Measurements from ENCODE around the gene PPARG. TPM values are rescaled to one million over a fixed set of nuclear protein-coding genes. Genes with fewer than 3 reads are reported as not detected.

The PPARG gene
- total and polyA plus RNA-seq, 4 donors: 5.2 to 15.7 (median 7.0) TPM

- H3K36me3 ChIP-seq (ENCODE audit: control insufficient read depth in 4 of 4, insufficient read depth in 3 of 4, low read depth in 1 of 4, low read length in 3 of 4): no peaks in the 10 kb centered on the region
- no peaks in the 10 kb centered on the region for H3K27me3 ChIP-seq (ENCODE audit: control insufficient read depth in 4 of 4, insufficient read depth in 4 of 4, low read length in 3 of 4)
- H3K4me3 ChIP-seq (ENCODE audit: low read depth in 1 of 3, low read length in 3 of 3): no peak overlapping the region
- 79% methylated on average over 21 of the region's 21 CpGs for WGBS
- H3K9ac ChIP-seq (ENCODE audit: low read depth in 1 of 2, low read length in 2 of 2): no peak overlapping the region
- TF ChIP-seq YY1 (IDR thresholded peaks at IDR 0.05) (no peak), SP1 (IDR thresholded peaks at IDR 0.05) (no peak), NR2F2 (IDR thresholded peaks at IDR 0.05) (no peak)
- no peaks in the 10 kb centered on the region for H3K4me1 ChIP-seq (ENCODE audit: control insufficient read depth in 4 of 4, insufficient read depth in 4 of 4, low read length in 3 of 4)
- no peak overlapping the region for H3K27ac ChIP-seq (ENCODE audit: low read depth in 1 of 2, low read length in 2 of 2)
- H3K9me3 ChIP-seq (ENCODE audit: control insufficient read depth in 4 of 4, low read length in 3 of 4): no peaks in the 10 kb centered on the region
- no peak for DNase-seq (ENCODE audit: low spot score)
These were observed 152.3 kb downstream of the PPARG start for GRCh38 chr3:12440927-12441714.

- no peak for DNase-seq (ENCODE audit: low spot score)
- no peaks in the 10 kb centered on the region for H3K27me3 ChIP-seq (ENCODE audit: control insufficient read depth in 4 of 4, insufficient read depth in 4 of 4, low read length in 3 of 4)
- H3K27ac ChIP-seq (ENCODE audit: low read depth in 1 of 2, low read length in 2 of 2): no peak overlapping the region
- no peak overlapping the region for H3K4me3 ChIP-seq (ENCODE audit: low read depth in 1 of 3, low read length in 3 of 3)
- H3K4me1 ChIP-seq (ENCODE audit: control insufficient read depth in 4 of 4, insufficient read depth in 4 of 4, low read length in 3 of 4): no peaks in the 10 kb centered on the region
- H3K36me3 ChIP-seq (ENCODE audit: control insufficient read depth in 4 of 4, insufficient read depth in 3 of 4, low read depth in 1 of 4, low read length in 3 of 4): no peaks in the 10 kb centered on the region
- 82% methylated on average over 20 of the region's 20 CpGs for WGBS
- no peaks in the 10 kb centered on the region for H3K9me3 ChIP-seq (ENCODE audit: control insufficient read depth in 4 of 4, low read length in 3 of 4)
- no peak overlapping the region for H3K9ac ChIP-seq (ENCODE audit: low read depth in 1 of 2, low read length in 2 of 2)
- TF ChIP-seq NR2F2 (IDR thresholded peaks at IDR 0.05) (no peak), YY1 (IDR thresholded peaks at IDR 0.05) (no peak), HNF4G (IDR thresholded peaks at IDR 0.05) (no peak), ZBTB33 (IDR thresholded peaks at IDR 0.05) (no peak), FOXA1 (IDR thresholded peaks at IDR 0.05) (no peak), TAF1 (conservative IDR thresholded peaks at IDR 0.05) (no peak)
- TF ChIP-seq, protein P1, sequence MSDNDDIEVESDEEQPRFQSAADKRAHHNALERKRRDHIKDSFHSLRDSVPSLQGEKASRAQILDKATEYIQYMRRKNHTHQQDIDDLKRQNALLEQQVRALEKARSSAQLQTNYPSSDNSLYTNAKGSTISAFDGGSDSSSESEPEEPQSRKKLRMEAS (IDR thresholded peaks at IDR 0.05): no peak
These were observed 154.0 kb downstream of the PPARG start for GRCh38 chr3:12442654-12443501.

DNA sequence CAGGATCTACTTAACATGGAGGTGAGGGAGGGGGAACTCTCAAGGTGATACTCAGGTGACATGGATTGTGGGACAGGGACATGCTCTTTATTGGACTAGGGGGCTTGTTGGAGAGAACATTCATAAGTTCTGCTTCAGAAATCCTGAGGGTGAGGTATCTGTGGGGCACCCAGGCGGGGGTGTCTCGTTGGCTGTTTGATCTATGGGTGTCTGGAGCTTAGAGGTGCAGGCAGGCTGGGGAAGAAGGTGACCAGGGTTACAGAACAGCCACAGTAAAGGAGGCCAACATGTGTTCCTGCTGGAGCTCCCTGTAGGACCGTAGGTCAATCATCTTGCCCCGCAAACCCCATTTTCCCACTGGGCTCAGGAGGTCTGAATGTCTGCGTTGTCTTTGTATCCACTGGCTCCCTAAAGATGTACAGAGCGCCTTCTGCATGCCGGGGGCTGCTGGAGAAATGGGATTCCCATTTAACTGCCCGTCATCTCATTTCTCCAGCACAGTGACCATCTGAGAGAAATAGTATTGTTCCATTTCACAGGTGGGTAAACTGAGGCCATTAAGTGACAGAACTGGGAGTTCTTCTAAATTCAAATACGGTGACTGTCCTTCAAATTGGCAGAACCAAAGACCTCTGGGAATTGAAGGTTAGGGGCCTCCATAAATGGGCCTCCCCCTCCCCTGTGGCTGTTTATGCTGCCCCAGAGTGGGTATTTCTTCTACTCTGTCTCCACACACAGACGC lies 155.1 kb downstream of the PPARG start:
- Histone ChIP-seq H3K27ac (ENCODE audit: low read depth in 1 of 2, low read length in 2 of 2) (no peak overlapping the region), H3K9me3 (ENCODE audit: control insufficient read depth in 4 of 4, low read length in 3 of 4) (no peaks in the 10 kb centered on the region), H3K27me3 (ENCODE audit: control insufficient read depth in 4 of 4, insufficient read depth in 4 of 4, low read length in 3 of 4) (no peaks in the 10 kb centered on the region), H3K4me3 (ENCODE audit: low read depth in 1 of 3, low read length in 3 of 3) (no peak overlapping the region), H3K9ac (ENCODE audit: low read depth in 1 of 2, low read length in 2 of 2) (no peak overlapping the region), H3K4me1 (ENCODE audit: control insufficient read depth in 4 of 4, insufficient read depth in 4 of 4, low read length in 3 of 4) (no peaks in the 10 kb centered on the region), H3K36me3 (ENCODE audit: control insufficient read depth in 4 of 4, insufficient read depth in 3 of 4, low read depth in 1 of 4, low read length in 3 of 4) (no peaks in the 10 kb centered on the region)
- TF ChIP-seq CTCF (IDR thresholded peaks at IDR 0.05; ENCODE audit: low read depth, low read length, missing input control) (no peak), TAF1 (conservative IDR thresholded peaks at IDR 0.05) (no peak), RXRA (IDR thresholded peaks at IDR 0.05) (no peak), FOXA1 (IDR thresholded peaks at IDR 0.05) (no peak), JUND (IDR thresholded peaks at IDR 0.05) (no peak), GABPA (IDR thresholded peaks at IDR 0.05 in 1 of 2, conservative IDR thresholded peaks at IDR 0.05 in 1 of 2) (no peak), RAD21 (IDR thresholded peaks at IDR 0.05) (no peak), NR2F2 (IDR thresholded peaks at IDR 0.05) (no peak), YY1 (IDR thresholded peaks at IDR 0.05) (no peak), HNF4G (IDR thresholded peaks at IDR 0.05) (no peak), HNF4A (conservative IDR thresholded peaks at IDR 0.05) (no peak), FOXA2 (IDR thresholded peaks at IDR 0.05) (no peak), SP1 (IDR thresholded peaks at IDR 0.05) (no peak), EGR1 (IDR thresholded peaks at IDR 0.05; ENCODE audit: low read depth in 2 of 2) (no peak)
- TF ChIP-seq, protein P1 (IDR thresholded peaks at IDR 0.05): no peak
- TF ChIP-seq, protein P2, sequence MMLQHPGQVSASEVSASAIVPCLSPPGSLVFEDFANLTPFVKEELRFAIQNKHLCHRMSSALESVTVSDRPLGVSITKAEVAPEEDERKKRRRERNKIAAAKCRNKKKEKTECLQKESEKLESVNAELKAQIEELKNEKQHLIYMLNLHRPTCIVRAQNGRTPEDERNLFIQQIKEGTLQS (IDR thresholded peaks at IDR 0.05): no peak
- no peak for DNase-seq (ENCODE audit: low spot score)
- WGBS: 96% methylated on average over 10 of the region's 10 CpGs
